Kidney (tissue), 14 donors: ENCODE measurements around the gene CYP20A1. TPM values are rescaled to one million over a fixed set of nuclear protein-coding genes. Genes with fewer than 3 reads are reported as not detected.

Source experiments
- DNase-seq, 5 donors: peaks; one replicate each; pipeline ENCODE4 v3.0.0-alpha.2; 2013 to 2020
- FAIRE-seq: peaks from 2 replicates; lab custom pipeline; 2012; peaks lifted over from hg19 to GRCh38; lab: Jason Lieb, UNC
- H3K27ac ChIP-seq, 2 donors: one replicate each; pipeline ENCODE4 v1.7.0; 2013; ENCODE audit warnings: low read depth in 2 of 2, low read length in 2 of 2, inconsistent platforms in 1 of 2
- H3K27me3 ChIP-seq: one replicate; pipeline ENCODE4 v1.7.1; 2013; ENCODE audit warnings: low read length, inconsistent platforms; ENCODE audit not compliant: control insufficient read depth, insufficient read depth
- H3K36me3 ChIP-seq, 3 donors: one replicate each; pipeline versions ENCODE4 v1.7.0 to v1.7.1; 2013; ENCODE audit warnings: low read length in 3 of 3, control low read depth in 1 of 3, inconsistent platforms in 1 of 3; ENCODE audit not compliant: insufficient read depth in 3 of 3, control insufficient read depth in 2 of 3
- H3K4me1 ChIP-seq, 3 donors: one replicate each; pipeline versions ENCODE4 v1.7.0 to v1.7.1; 2013; ENCODE audit warnings: low read length in 3 of 3, inconsistent platforms in 1 of 3, low read depth in 1 of 3; ENCODE audit not compliant: control insufficient read depth in 2 of 3, insufficient read depth in 2 of 3
- H3K4me3 ChIP-seq, 3 donors: one replicate each; pipeline versions ENCODE4 v1.7.0 to v1.8.1; 2013; ENCODE audit warnings: low read length in 3 of 3, control low read depth in 1 of 3, inconsistent platforms in 1 of 3
- H3K9ac ChIP-seq, 3 donors: one replicate each; pipeline versions ENCODE4 v1.7.0 to v1.7.1; 2013; ENCODE audit warnings: low read length in 3 of 3, control low read depth in 1 of 3, inconsistent platforms in 1 of 3
- H3K9me3 ChIP-seq, 3 donors: one replicate each; pipeline versions ENCODE4 v1.7.0 to v1.7.1; 2013; ENCODE audit warnings: low read length in 3 of 3, control low read depth in 1 of 3, inconsistent platforms in 1 of 3; ENCODE audit not compliant: control insufficient read depth in 2 of 3, insufficient read depth in 1 of 3
- intact Hi-C: fragments of 100-400 bp; cut with DNase I; formaldehyde crosslinking; loops from one replicate; pipeline ENCODE4 v1.11.1; 2022
- polyA plus RNA-seq: library from polyadenylated mRNA; stranded (reverse); fragments of 350-450 nt; fragmentation: Illumina TruSeq; extraction: RNeasy Lipid Tissue Mini Kit (QIAGEN cat#74804); gene quantifications from one replicate; pipeline ENCODE4 v1.2.3, GENCODE V29; 2014; ENCODE audit warnings: low read depth, low replicate concordance; ENCODE audit not compliant: insufficient read depth
- total RNA-seq: library from RNA; stranded (reverse); fragmentation: NEBNext Ultra II Directional; extraction: Animal tissue kit (Norgen Biotek cat#: 25700); gene quantifications from one replicate; pipeline ENCODE4 v1.2.1, GENCODE V29; 2021
- TF ChIP-seq, protein P1 (sequence below): IDR thresholded peaks from 3 replicates; pipeline ENCODE4 v1.5.1; 2012; ENCODE audit warnings: mild to moderate bottlenecking, moderate library complexity, borderline replicate concordance; ENCODE audit not compliant: insufficient read depth; ENCODE audit errors: extremely low read depth
- donor health status: control.
- donor health status: control.
- donor health status: control.
- donor health status: control.
- donor health status: control.
- donor health status: DM: yes; HTN: yes; CAD: no.
- donor health status: Normal renal cell carcinoma (clear cell type).

CYP20A1 gene
- total and polyA plus RNA-seq, 2 donors from 2014 or later, result 11.6 to 41.2 TPM

DNA sequence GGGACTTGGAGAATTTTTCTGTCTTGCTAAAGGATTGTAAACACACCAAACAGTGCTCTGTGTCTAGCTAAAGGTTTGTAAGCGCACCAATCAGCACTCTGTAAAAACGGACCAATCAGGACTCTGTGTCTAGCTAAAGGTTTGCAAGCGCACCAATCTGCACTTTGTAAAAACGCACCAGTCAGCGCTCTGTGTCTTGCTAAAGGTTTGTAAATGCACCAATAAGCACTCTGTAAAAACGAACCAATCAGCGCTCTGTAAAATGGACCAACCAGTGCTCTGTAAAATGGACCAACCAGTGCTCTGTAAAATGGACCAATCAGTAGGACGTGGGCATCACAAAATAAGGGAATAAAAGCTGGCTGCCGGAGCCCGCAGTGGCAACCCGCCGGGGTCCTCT is 105.8 kb downstream of the CYP20A1 start:
- TF ChIP-seq, protein P1, sequence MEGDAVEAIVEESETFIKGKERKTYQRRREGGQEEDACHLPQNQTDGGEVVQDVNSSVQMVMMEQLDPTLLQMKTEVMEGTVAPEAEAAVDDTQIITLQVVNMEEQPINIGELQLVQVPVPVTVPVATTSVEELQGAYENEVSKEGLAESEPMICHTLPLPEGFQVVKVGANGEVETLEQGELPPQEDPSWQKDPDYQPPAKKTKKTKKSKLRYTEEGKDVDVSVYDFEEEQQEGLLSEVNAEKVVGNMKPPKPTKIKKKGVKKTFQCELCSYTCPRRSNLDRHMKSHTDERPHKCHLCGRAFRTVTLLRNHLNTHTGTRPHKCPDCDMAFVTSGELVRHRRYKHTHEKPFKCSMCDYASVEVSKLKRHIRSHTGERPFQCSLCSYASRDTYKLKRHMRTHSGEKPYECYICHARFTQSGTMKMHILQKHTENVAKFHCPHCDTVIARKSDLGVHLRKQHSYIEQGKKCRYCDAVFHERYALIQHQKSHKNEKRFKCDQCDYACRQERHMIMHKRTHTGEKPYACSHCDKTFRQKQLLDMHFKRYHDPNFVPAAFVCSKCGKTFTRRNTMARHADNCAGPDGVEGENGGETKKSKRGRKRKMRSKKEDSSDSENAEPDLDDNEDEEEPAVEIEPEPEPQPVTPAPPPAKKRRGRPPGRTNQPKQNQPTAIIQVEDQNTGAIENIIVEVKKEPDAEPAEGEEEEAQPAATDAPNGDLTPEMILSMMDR, result no peak
- intact Hi-C loops, result no loop called here
- Histone ChIP-seq H3K4me1 (peaks cover 0 to 4% (median 3%) of the 10 kb centered on the region in 3 donors), H3K4me3 (no peak overlapping the region), H3K9ac (no peak overlapping the region), H3K27me3 (no peaks in the 10 kb centered on the region), H3K9me3 (no peaks in the 10 kb centered on the region), H3K36me3 (no peaks in the 10 kb centered on the region), H3K27ac (no peak overlapping the region)
- DNase-seq (no peak), FAIRE-seq (no peak)

GRCh38 chr2:203346612-203347011 is 107.8 kb downstream of the CYP20A1 start:
- Histone ChIP-seq H3K27me3 (no peaks in the 10 kb centered on the region), H3K9ac (no peak overlapping the region), H3K27ac (no peak overlapping the region), H3K4me3 (no peak overlapping the region), H3K4me1 (no peaks in the 10 kb centered on the region), H3K9me3 (no peaks in the 10 kb centered on the region), H3K36me3 (no peaks in the 10 kb centered on the region)
- no peak for FAIRE-seq
- intact Hi-C loops, result no loop called here
- TF ChIP-seq, protein P1, result no peak
- DNase-seq, result no peak

DNA sequence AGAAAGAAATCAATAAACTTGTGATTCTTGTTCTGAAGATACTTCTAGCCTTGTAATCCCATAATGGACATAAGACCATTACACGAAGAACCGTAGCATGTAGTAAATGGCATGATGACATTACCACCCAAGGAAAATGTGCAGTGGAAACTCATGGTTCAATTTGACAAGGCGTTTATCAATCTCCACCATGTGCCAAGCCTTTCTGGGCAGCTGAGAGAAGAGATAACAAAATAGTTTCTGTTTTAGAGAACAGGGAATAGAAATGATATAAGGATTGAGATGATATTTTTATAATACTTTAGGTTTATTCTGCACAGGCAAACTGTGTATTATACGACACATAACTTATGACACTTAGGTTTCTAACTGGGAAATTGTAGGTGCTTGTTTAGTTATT is 108.6 kb downstream of the CYP20A1 start:
- no peak for FAIRE-seq
- Histone ChIP-seq H3K27ac (no peak overlapping the region), H3K36me3 (no peaks in the 10 kb centered on the region), H3K9ac (no peak overlapping the region), H3K4me1 (no peaks in the 10 kb centered on the region), H3K4me3 (no peak overlapping the region), H3K27me3 (no peaks in the 10 kb centered on the region), H3K9me3 (no peaks in the 10 kb centered on the region)
- intact Hi-C loops, result no loop called here
- TF ChIP-seq, protein P1, result no peak
- DNase-seq, result no peak
